Activated CD8-positive, alpha-beta T cell treated with anti-CD3 and anti-CD28 coated beads, Interleukin-2, amount 10 ng/mL, durations not matched to agents 7 days and 5 days (primary cell): ENCODE data around the gene ACTL7A. TPM values are rescaled to one million over a fixed set of nuclear protein-coding genes. Genes with fewer than 3 reads are reported as not detected.

Experiments used
- ATAC-seq: fragments of 150-1000 bp; cut with Tn5 transposase; one replicate; pipeline ENCODE4 v1.10.0; 2021; ENCODE audit warnings: moderate library complexity
- CTCF ChIA-PET: fragments of 350-600 bp; sonication (Branson Sonifier 250); formaldehyde crosslinking; loops from one replicate; lab custom pipeline; 2021; ENCODE audit warnings: antibody characterized with exemption; lab: Charles Lee
- POLR2A ChIA-PET: fragments of 350-600 bp; sonication (Branson Sonifier 250); formaldehyde crosslinking; loops from one replicate; lab custom pipeline; 2021; ENCODE audit warnings: antibody characterized with exemption; lab: Charles Lee
- DNase-seq: peaks from one replicate; pipeline ENCODE4 v3.0.0-alpha.2; 2020
- H3K27ac Mint-ChIP-seq: one replicate; pipeline ENCODE4 v1.8.0; 2021; ENCODE audit warnings: mild to moderate bottlenecking, mixed read lengths
- H3K27me3 Mint-ChIP-seq: one replicate; pipeline ENCODE4 v1.8.0; 2021; ENCODE audit warnings: low read depth, mixed read lengths
- H3K36me3 Mint-ChIP-seq: one replicate; pipeline ENCODE4 v1.8.0; 2021; ENCODE audit warnings: low read depth, mixed read lengths
- H3K4me1 Mint-ChIP-seq: one replicate; pipeline ENCODE4 v1.8.0; 2021; ENCODE audit warnings: low read depth, mixed read lengths
- H3K4me3 Mint-ChIP-seq: one replicate; pipeline ENCODE4 v1.8.0; 2021; ENCODE audit warnings: mild to moderate bottlenecking, mixed read lengths
- H3K9me3 Mint-ChIP-seq: one replicate; pipeline ENCODE4 v1.8.0; 2022; ENCODE audit warnings: mixed read lengths; ENCODE audit not compliant: insufficient read depth
- total RNA-seq, 2 experiments: library from RNA; stranded (reverse); gene quantifications; one replicate each; pipeline ENCODE4 v1.2.3, GENCODE V29; 2021

The ACTL7A gene
- total RNA-seq, 2 experiments from 2014 or later, result not detected

DNA sequence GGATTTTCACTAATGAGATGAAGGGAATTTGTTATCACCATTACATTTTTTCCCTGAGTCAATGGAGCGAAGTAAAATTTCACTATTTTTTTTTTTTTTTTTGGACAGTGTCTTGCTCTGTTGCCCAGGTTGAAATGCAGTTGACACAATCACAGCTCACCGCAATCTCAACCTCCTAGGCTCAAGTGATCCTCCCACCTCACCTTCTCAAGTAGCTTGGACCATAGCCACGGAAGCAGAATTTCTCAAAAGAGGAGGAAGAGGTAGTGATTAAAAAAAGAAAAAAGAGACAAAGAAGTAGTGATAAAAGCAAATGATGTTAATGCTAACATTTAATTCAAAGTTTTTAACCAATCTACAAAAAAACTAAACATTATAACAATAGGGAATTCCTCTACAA is 42.1 kb downstream of the ACTL7A start:
- DNase-seq (no peak), ATAC-seq (no peak)
- Mint-ChIP-seq H3K4me3 (no peak overlapping the region), H3K9me3 (no peaks in the 10 kb centered on the region), H3K4me1 (no peaks in the 10 kb centered on the region), H3K27ac (no peak overlapping the region), H3K27me3 (no peaks in the 10 kb centered on the region), H3K36me3 (peaks cover 30% of the 10 kb centered on the region)
- ChIA-PET CTCF (interaction anchor here (0.7 kb wide), 1 partner anchor 119 kb away, joined by 3 read pairs; no protein-coding TSS in a partner anchor), POLR2A (no interaction called here)

GRCh38 chr9:108905494-108905893 is 43.4 kb downstream of the ACTL7A start:
- Mint-ChIP-seq H3K9me3 (no peaks in the 10 kb centered on the region), H3K4me1 (no peaks in the 10 kb centered on the region), H3K27ac (no peak overlapping the region), H3K4me3 (no peak overlapping the region), H3K27me3 (no peaks in the 10 kb centered on the region), H3K36me3 (peaks cover 33% of the 10 kb centered on the region)
- no peak for DNase-seq
- ChIA-PET CTCF (no interaction called here), POLR2A (no interaction called here)
- ATAC-seq, result no peak

DNA sequence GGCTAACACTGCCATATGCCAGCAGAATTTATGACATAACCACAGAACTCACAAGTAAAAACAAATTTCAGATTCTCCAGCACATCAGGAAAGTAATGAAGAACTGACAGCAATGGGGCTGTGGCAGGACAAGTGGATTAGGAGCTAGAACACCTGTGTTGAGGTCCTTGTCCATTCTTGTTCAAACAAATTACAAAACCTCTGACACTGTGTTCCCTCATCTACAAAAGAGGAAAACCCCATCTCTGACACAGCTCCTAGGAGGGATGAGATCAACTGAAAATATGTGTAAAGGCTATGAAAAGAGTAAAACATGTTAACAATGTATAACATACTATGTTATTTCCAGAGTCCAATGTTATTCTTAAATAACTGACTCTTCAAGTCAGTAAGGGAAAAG is 48.3 kb downstream of the ACTL7A start:
- POLR2A ChIA-PET, result no interaction called here
- ATAC-seq (no peak), DNase-seq (no peak)
- H3K27me3 Mint-ChIP-seq, result no peaks in the 10 kb centered on the region
- H3K36me3 Mint-ChIP-seq, result peaks cover 35% of the 10 kb centered on the region
- CTCF ChIA-PET, result interaction anchor here (0.9 kb wide), 1 partner anchor 233 kb away, joined by 3 read pairs; no protein-coding TSS in a partner anchor
- no peak overlapping the region for H3K27ac Mint-ChIP-seq
- no peaks in the 10 kb centered on the region for H3K9me3 Mint-ChIP-seq
- no peak overlapping the region for H3K4me3 Mint-ChIP-seq
- H3K4me1 Mint-ChIP-seq, result peaks cover 10% of the 10 kb centered on the region

- POLR2A ChIA-PET, result no interaction called here
Measured at GRCh38 chr9:108910914-108911313, 48.8 kb downstream of the ACTL7A start.

GRCh38 chr9:108911820-108912219 is 49.8 kb downstream of the ACTL7A start:
- H3K9me3 Mint-ChIP-seq, result no peaks in the 10 kb centered on the region
- ATAC-seq (peak; percentile 42), DNase-seq (peak; percentile 36)
- POLR2A ChIA-PET, result no interaction called here
- H3K4me3 Mint-ChIP-seq, result no peak overlapping the region
- peaks cover 10% of the 10 kb centered on the region for H3K4me1 Mint-ChIP-seq
- H3K27ac Mint-ChIP-seq, result peak overlapping the region; percentile 67
- no peaks in the 10 kb centered on the region for H3K27me3 Mint-ChIP-seq
- peaks cover 39% of the 10 kb centered on the region for H3K36me3 Mint-ChIP-seq
- CTCF ChIA-PET, result no interaction called here

More at GRCh38 chr9:108910914-108911313, 48.8 kb downstream of the ACTL7A start:
- ATAC-seq (no peak), DNase-seq (no peak)
- Mint-ChIP-seq H3K27ac (peak overlapping the region; percentile 36), H3K36me3 (peaks cover 40% of the 10 kb centered on the region), H3K4me3 (no peak overlapping the region), H3K4me1 (peaks cover 10% of the 10 kb centered on the region), H3K27me3 (no peaks in the 10 kb centered on the region), H3K9me3 (no peaks in the 10 kb centered on the region)
- CTCF ChIA-PET, result no interaction called here

Other genes starting within 250 kb of the ACTL7A start
- gene ACTL7B, start 6.3 kb upstream of the ACTL7A start, total RNA-seq, result not detected
- 10 to 100 TPM; 20.4 to 20.7 TPM for gene ELP1, start 71.9 kb downstream of the ACTL7A start, total RNA-seq
- gene ABITRAM, start 72.1 kb downstream of the ACTL7A start, total RNA-seq, result 1 to 10 TPM; 9.2 to 9.3 TPM
- gene CTNNAL1, start 151.2 kb downstream of the ACTL7A start, total RNA-seq, result 10 to 100 TPM; 21.4 to 21.8 TPM